Neural progenitor cell (in vitro differentiated cells): Measurements from ENCODE around the gene TMEM115.

Source experiments
- EZH2phosphoT487 ChIP-seq: fragments of 200-600 bp; sonication (generic); IDR thresholded peaks from 2 replicates; pipeline ENCODE4 v1.6.1; 2017; ENCODE audit warnings: antibody characterized with exemption
- TF ChIP-seq, protein P1 (sequence below): fragments of 200-600 bp; sonication (generic); IDR thresholded peaks from 2 replicates; pipeline ENCODE4 v1.5.1; 2017; ENCODE audit warnings: antibody characterized with exemption, mild to moderate bottlenecking

DNA sequence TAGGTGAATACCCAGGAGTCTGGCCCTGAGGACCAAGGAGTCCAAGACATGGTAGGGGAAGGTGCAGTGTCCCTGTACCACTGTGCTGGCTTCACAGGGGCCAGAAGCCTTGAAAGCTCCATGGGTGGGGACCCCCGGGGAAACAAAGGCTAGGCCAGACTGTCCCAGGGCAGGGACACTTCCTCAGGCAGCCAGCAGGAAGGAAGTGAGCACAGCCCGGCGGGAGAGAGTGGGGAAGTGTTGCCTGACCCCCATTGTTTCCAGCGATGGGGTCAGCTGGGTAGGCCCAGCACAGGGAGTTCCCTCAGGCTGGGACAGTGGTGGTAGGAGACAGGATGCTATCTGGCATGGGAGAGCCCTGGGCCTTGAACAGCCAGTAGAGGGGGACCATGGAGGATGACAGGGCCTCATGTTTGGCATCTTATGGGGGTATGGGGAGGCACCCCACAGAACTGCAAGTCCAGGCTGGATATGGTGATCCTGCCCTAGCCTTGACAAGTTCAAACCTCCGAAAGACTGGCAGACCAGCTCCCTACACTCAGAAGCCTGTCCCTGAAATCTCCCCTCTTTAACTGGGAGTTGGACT lies 35.6 kb downstream of the TMEM115 start:
- TF ChIP-seq, protein P1, sequence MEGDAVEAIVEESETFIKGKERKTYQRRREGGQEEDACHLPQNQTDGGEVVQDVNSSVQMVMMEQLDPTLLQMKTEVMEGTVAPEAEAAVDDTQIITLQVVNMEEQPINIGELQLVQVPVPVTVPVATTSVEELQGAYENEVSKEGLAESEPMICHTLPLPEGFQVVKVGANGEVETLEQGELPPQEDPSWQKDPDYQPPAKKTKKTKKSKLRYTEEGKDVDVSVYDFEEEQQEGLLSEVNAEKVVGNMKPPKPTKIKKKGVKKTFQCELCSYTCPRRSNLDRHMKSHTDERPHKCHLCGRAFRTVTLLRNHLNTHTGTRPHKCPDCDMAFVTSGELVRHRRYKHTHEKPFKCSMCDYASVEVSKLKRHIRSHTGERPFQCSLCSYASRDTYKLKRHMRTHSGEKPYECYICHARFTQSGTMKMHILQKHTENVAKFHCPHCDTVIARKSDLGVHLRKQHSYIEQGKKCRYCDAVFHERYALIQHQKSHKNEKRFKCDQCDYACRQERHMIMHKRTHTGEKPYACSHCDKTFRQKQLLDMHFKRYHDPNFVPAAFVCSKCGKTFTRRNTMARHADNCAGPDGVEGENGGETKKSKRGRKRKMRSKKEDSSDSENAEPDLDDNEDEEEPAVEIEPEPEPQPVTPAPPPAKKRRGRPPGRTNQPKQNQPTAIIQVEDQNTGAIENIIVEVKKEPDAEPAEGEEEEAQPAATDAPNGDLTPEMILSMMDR, result no peak
- TF ChIP-seq EZH2phosphoT487, result no peak
